IPS DF 6.9 (cell line): ENCODE results near the gene SUPT3H.

ENCODE experiments used
- DNase-seq: peaks from one replicate; pipeline ENCODE4 v3.0.0-alpha.2; 2013; ENCODE audit warnings: low read depth, low spot score
- H3K27ac ChIP-seq: one replicate; pipeline ENCODE4 v1.5.1; 2013; ENCODE audit warnings: low read length, control low read depth
- H3K27me3 ChIP-seq: 2 replicates; pipeline ENCODE4 v1.6.1; 2013; ENCODE audit warnings: mild to moderate bottlenecking, low read length; ENCODE audit not compliant: control insufficient read depth, insufficient read depth
- H3K36me3 ChIP-seq: 2 replicates; pipeline ENCODE4 v1.6.1; 2013; ENCODE audit warnings: low read length; ENCODE audit not compliant: control insufficient read depth, insufficient read depth
- H3K4me1 ChIP-seq: 2 replicates; pipeline ENCODE4 v1.6.1; 2013; ENCODE audit warnings: low read length; ENCODE audit not compliant: control insufficient read depth, insufficient read depth
- H3K4me3 ChIP-seq: 2 replicates; pipeline ENCODE4 v1.5.1; 2013; ENCODE audit warnings: mild to moderate bottlenecking, low read length
- H3K9me3 ChIP-seq: 2 replicates; pipeline ENCODE4 v1.6.1; 2013; ENCODE audit warnings: low read length, inconsistent platforms; ENCODE audit not compliant: control insufficient read depth, insufficient read depth
- WGBS: extraction: QIAGEN DNeasy Blood & Tissue Kit; methylation state at CpG from one replicate; pipeline ENCODE4 v1.1.7; 2013; ENCODE audit warnings: mixed read lengths, missing lambda C conversion rate; ENCODE audit not compliant: insufficient read length, insufficient coverage; 5-methylcytosine and 5-hydroxymethylcytosine counted together

SUPT3H gene

GRCh38 chr6:44983467-44984365 is 394.0 kb downstream of the SUPT3H start:
- Histone ChIP-seq H3K4me3 (no peak overlapping the region), H3K27ac (no peak overlapping the region), H3K9me3 (no peaks in the 10 kb centered on the region), H3K27me3 (no peaks in the 10 kb centered on the region), H3K4me1 (no peaks in the 10 kb centered on the region), H3K36me3 (no peaks in the 10 kb centered on the region)
- no peak for DNase-seq
- no CpG with 5 or more reads among the region's 4 CpGs for WGBS

GRCh38 chr6:44980841-44981240 is 396.9 kb downstream of the SUPT3H start:
- H3K27ac ChIP-seq, result no peak overlapping the region
- DNase-seq, result no peak
- no peaks in the 10 kb centered on the region for H3K9me3 ChIP-seq
- no peaks in the 10 kb centered on the region for H3K4me1 ChIP-seq
- no peak overlapping the region for H3K4me3 ChIP-seq
- H3K27me3 ChIP-seq, result no peaks in the 10 kb centered on the region
- WGBS, result no CpG with 5 or more reads among the region's 4 CpGs
- no peaks in the 10 kb centered on the region for H3K36me3 ChIP-seq

- Histone ChIP-seq H3K27me3 (no peaks in the 10 kb centered on the region), H3K4me1 (no peaks in the 10 kb centered on the region), H3K27ac (no peak overlapping the region), H3K9me3 (peaks cover 1% of the 10 kb centered on the region), H3K4me3 (no peak overlapping the region), H3K36me3 (no peaks in the 10 kb centered on the region)
- no peak for DNase-seq
These were observed 400.8 kb downstream of the SUPT3H start for GRCh38 chr6:44976677-44977641.

GRCh38 chr6:44974511-44974910 is 403.2 kb downstream of the SUPT3H start:
- Histone ChIP-seq H3K4me3 (no peak overlapping the region), H3K36me3 (no peaks in the 10 kb centered on the region), H3K9me3 (peaks cover 1% of the 10 kb centered on the region), H3K4me1 (no peaks in the 10 kb centered on the region), H3K27ac (no peak overlapping the region), H3K27me3 (no peaks in the 10 kb centered on the region)
- DNase-seq, result no peak
- no CpG with 5 or more reads among the region's 2 CpGs for WGBS

- H3K4me1 ChIP-seq, result no peaks in the 10 kb centered on the region
- no peaks in the 10 kb centered on the region for H3K36me3 ChIP-seq
- no peak for DNase-seq
- H3K9me3 ChIP-seq, result peaks cover 1% of the 10 kb centered on the region
- no peak overlapping the region for H3K4me3 ChIP-seq
- WGBS, result no CpG with 5 or more reads among the region's 3 CpGs
- no peak overlapping the region for H3K27ac ChIP-seq
- H3K27me3 ChIP-seq, result no peaks in the 10 kb centered on the region
These were observed 405.0 kb downstream of the SUPT3H start for GRCh38 chr6:44972709-44973108.

GRCh38 chr6:44969446-44970185 is 408.1 kb downstream of the SUPT3H start:
- Histone ChIP-seq H3K9me3 (peaks cover 1% of the 10 kb centered on the region), H3K4me1 (no peaks in the 10 kb centered on the region), H3K4me3 (no peak overlapping the region), H3K27me3 (no peaks in the 10 kb centered on the region), H3K27ac (no peak overlapping the region), H3K36me3 (no peaks in the 10 kb centered on the region)
- DNase-seq, result no peak
- WGBS, result no CpG with 5 or more reads among the region's 4 CpGs

GRCh38 chr6:44967481-44967880 is 410.3 kb downstream of the SUPT3H start:
- Histone ChIP-seq H3K9me3 (peaks cover 1% of the 10 kb centered on the region; the same call in 1 of the 2 replicates), H3K4me3 (no peak overlapping the region), H3K27me3 (no peaks in the 10 kb centered on the region), H3K36me3 (no peaks in the 10 kb centered on the region), H3K4me1 (no peaks in the 10 kb centered on the region), H3K27ac (no peak overlapping the region)
- WGBS, result no CpG with 5 or more reads among the region's 1 CpG
- no peak for DNase-seq

GRCh38 chr6:44966449-44967092 is 411.2 kb downstream of the SUPT3H start:
- no peak overlapping the region for H3K27ac ChIP-seq
- H3K27me3 ChIP-seq, result no peaks in the 10 kb centered on the region
- H3K36me3 ChIP-seq, result no peaks in the 10 kb centered on the region
- no peak overlapping the region for H3K4me3 ChIP-seq
- H3K4me1 ChIP-seq, result no peaks in the 10 kb centered on the region
- no peak for DNase-seq
- H3K9me3 ChIP-seq, result no peaks in the 10 kb centered on the region
- WGBS, result no CpG with 5 or more reads among the region's 2 CpGs

- no peaks in the 10 kb centered on the region for H3K4me1 ChIP-seq
- H3K36me3 ChIP-seq, result no peaks in the 10 kb centered on the region
- no CpG with 5 or more reads among the region's 4 CpGs for WGBS
- DNase-seq, result no peak
- no peak overlapping the region for H3K27ac ChIP-seq
- no peaks in the 10 kb centered on the region for H3K9me3 ChIP-seq
- no peak overlapping the region for H3K4me3 ChIP-seq
- H3K27me3 ChIP-seq, result no peaks in the 10 kb centered on the region
These were observed 412.0 kb downstream of the SUPT3H start for GRCh38 chr6:44965708-44966107.

- Histone ChIP-seq H3K4me1 (no peaks in the 10 kb centered on the region), H3K27ac (no peak overlapping the region), H3K36me3 (no peaks in the 10 kb centered on the region), H3K9me3 (no peaks in the 10 kb centered on the region), H3K27me3 (no peaks in the 10 kb centered on the region), H3K4me3 (no peak overlapping the region)
- DNase-seq, result no peak
- WGBS, result no CpG with 5 or more reads among the region's 4 CpGs
These were observed 416.8 kb downstream of the SUPT3H start for GRCh38 chr6:44960898-44961297.
